Ammon's horn (tissue), 1 donor: ENCODE measurements around the gene OR14I1.
A peak's percentile ranks its signal among the peaks of the same experiment; 100 is the strongest.

Experiments
- DNase-seq: peaks from one replicate; pipeline ENCODE4 v3.0.0-alpha.2; 2016; ENCODE audit warnings: low spot score

Gene OR14I1

GRCh38 chr1:248702714-248703113 lies at the start of gene OR14I1:
Gene OR14I1 (minus strand): TSS chr1:248702766.
- no peak for DNase-seq

DNA sequence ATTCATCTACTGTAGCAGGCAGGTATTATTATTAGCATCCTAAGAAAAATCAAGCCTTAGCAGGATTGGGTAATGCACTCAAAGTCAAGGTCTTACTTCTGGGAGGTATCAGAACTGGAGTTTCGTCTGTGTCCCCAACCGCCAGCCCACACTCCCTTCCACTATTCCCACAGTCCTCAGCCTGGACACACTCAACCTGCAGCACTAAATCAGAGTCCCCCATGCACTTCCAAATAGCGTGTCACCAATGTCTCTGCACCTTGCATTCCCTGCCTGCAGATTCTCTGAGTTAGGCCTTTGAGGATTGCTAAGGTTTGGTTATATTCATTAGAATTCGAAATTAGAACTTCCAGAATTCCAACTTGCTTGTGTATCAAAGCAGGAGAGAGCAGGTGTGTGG lies 49.1 kb upstream of the OR14I1 start:
- DNase-seq = no peak

DNA sequence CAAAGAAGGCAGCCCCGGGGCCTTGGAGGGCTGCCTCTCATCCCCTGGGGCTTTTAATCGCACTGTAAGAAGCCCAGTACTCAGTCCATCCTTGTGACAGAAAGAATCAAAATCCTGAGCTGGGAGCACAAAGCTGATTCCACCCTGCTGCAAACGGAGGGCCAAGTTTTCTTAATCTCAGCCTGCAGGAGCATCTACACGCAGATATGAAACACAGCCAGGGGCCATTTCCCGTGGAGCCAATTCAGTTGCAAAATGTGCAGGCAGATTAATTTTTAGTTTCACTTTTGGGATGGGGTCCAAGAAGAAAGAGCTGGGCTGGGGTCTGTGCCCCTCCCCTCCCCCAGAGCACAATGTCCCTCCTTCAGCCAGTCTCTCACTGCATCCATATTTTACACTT lies 48.6 kb upstream of the OR14I1 start:
- no peak for DNase-seq

DNA sequence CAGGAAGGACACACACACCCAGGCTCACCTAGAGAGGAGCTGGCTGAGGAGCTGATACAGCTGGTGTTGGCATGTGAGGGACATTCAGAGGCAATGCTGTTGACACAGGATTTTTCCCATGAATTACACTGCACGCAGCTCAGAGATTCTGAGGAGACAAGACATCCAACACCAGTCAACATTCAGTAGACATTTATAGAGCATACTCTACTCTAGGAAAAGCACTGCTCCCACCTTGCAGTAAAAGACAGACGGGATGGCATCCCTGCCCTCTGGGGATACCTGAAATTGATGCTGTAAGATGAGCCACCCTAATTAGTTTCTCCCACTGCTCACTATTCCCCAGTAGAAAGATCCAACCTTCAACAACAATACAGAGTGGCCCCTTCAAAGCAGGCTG lies 47.9 kb upstream of the OR14I1 start:
- no peak for DNase-seq

DNA sequence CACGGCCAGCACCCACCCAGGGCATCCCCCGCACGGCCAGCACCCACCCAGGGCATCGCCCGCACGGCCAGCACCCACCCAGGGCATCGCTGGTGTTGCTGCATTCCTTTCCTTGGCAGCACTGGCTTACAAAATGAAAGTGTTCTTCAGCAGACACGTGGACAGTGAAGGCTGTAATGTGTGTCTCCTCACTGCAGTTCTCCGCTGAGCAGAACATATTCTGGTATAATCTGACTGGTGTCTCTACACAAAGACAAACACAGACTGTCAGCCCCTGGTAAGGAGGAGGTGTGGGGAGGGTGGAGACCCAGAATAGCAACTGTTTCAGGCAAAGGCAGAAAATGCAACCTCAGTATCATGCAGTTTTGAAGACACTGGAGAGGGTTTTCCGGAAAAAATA lies 45.6 kb upstream of the OR14I1 start:
- DNase-seq = peak; percentile 65

- DNase-seq = no peak
Measured at GRCh38 chr1:248740876-248741275, 38.3 kb upstream of the OR14I1 start.

GRCh38 chr1:248739572-248740205 lies 37.1 kb upstream of the OR14I1 start:
- DNase-seq = no peak

DNA sequence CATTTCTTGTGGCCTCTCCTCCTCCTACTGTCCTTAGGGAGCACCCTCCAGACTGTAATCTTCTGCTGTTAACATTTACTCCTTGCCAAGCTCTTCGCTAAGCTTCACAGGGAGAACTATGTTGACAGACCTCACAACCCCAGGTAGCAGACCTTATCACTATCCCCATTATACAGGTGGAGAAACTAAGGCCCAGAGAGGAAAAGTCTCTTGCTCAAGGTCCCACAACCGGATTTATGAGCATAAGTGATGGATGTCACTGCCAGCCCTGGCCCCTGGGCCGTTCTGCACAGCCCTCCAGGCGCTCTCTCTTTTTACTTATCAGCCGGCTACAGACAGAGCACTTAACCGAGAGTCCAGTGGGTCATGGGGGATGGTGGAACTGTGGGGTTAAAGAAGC lies 34.9 kb upstream of the OR14I1 start:
- DNase-seq = no peak

DNA sequence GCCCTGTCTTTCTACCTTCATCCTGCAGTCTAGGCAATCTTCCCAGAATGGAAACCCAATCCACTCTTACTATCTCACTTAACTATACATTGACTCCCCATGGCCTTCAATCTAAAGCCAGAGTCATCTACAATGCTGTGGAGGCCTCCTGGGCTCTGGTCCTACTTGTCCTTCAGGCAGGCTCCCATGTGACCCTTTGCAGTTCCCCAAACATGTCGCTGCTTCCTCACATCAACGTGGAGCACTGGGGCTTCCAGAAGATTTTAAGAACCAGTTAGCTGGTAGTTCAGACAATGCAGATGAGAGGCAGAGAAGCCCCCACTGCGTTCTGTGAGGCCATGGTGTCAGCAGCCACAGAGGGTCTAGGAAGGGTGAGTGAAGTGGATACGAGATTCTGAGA lies 34.4 kb upstream of the OR14I1 start:
- no peak for DNase-seq

DNA sequence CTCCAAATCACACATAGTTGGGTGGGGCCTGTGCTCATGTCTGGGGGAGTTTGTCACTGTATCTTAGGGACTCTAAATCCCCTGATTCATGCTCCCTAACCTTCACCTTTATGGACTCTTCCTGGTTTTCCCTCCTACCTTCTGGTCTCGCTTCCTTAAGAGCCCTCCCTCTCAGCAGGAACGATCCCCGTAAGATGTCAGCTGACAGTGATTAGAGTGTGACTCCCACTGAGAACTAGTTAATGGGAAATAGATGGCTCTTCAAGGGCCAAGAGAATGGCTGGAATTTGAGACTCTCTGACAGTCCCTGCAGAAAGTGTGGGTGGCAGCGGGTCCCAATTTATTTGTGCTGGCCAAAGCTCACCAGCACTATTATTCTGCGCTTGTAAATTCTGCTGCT lies 31.0 kb upstream of the OR14I1 start:
- DNase-seq = no peak

DNA sequence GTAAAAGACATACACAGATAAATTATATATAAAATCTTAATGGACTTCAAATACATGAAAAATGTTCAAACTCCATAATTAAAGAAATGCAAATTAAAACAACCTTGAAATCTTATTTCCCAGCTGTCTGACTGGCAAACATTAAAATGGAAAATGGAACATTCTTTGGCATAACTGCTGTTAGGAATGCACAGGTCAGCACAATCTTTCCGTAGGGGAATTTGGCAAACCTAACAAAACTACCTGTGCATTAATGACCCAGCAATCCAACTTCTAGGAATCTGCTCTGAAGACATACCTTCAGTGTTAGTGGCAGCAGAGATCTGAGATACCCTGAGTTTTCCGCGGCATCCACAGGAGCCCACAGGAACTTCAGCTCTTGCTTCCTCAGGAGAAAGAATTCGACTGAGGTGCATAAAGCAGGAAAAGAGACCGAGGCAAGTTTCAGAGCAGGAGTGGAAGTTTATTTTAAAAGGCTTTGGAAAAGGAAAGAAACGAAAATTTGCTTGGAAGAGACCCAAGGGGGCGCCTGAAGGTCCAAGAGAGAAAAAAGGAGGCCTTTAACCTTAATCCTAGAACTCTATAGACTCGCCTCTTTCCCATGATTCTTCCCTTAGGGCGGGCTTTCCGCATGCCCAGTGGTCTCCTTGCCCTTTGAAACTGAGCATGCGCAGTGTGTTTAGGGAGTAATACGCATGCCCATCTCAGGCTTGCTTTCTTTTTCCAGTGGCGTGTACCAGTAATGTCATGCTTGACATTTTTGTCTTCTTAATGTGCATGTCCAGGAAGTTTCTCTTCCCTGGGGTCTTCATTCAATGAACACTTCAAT lies 28.2 kb upstream of the OR14I1 start:
- no peak for DNase-seq

DNA sequence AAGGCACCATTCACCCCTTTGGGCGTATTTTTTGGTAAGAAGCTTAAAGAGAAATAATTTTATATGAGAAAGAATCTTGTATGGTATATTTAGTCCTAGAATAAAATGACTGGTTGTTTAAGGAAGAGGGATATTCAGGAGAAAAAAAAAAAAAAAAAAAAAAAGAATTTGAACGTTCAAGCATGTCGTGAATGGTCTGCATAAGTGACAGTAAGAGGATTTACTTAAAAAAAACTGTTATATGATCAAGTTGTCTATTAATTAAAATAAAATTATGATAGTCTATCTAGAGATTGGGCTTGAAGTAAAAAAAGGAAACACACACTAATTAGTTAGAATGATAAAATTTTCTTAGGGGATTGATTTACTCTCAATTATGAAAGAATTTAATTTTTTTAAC lies 11.7 kb upstream of the OR14I1 start:
- DNase-seq = no peak

DNA sequence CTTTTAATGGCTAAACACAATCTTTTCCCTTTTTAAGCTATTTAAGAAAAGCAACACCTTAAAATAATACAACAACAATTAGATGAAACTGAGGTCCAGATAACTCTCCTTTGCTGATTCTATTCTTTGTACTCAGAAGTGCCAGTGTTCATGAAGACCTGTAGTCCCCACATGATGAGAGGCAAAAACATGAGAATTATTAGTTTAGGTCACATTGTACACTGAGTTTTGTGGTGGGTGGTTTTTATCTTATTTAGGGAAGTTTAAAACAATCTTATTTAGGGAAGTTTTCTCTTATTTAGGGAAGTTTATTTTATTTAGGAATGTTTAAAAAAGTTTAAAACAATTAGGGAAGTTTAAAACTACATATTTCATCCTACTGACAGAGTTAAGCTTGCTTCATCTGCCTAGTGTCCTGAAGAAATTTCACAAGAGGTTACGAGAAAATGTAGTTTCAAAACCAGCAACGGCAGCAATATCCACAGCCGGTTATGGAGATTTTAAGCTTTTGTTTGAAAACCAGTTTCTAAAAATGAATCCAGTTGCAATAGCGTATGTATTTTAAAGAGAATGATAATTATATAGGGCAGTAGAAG lies 7.8 kb upstream of the OR14I1 start:
- DNase-seq = no peak

DNA sequence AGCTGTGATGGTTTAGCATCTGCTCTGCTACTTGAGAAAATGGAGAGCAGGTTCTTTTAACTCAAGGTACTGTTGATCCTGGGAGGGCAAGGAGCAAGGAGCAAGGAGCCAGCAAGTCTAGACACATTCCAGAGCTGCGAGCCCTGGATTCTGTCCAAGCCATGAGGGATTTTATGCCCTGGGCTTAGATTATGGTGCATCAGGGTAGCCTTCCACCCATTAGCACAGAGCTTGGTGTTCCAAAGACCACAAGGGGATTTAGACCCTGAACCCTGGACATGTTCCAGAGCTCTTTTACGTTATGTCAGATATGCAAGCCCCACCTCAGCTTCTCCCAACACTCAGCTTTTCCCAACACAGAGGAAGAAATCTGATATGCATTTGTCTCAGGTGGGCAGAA lies 2.0 kb upstream of the OR14I1 start:
- DNase-seq = no peak

- DNase-seq = no peak
Measured at GRCh38 chr1:248703674-248704073, 1.1 kb upstream of the OR14I1 start.

DNA sequence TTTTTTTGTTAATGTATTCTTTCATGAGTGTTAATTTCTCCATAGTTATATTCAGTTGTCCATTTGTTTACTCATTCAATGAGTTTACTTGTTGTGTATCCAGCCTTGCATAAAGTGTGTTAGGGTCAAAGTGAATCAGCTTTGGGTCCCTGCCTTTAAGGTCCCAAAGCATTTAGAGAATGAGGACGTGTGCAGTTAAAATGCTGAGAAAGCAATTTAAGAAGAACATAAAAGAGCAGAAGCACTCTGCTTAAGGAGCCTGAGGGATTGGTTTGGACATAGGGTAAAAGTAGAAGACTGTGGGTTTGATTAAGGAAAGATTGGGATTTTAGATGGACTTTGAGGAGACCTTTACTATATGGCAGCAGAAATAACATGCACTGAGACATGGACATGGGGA lies 3.5 kb downstream of the OR14I1 start:
- DNase-seq = no peak

DNA sequence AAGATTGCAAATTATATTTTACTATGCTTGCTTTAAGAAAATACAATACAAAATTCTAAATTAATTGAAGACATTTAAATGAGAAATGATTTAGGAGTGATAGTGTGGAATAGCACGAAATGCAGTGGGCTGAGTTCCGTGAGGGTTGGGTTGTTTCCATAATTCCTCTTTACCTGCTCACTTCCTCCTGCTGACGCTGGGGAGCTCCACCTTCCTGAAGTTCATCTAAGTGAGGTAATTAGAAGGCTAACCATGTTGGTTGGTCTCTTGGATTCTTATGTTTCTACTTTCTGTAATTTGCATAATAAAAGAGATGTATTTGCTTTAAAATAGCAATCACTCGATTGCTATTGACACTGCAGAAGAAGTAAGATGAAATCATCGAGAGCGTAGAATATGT lies 4.7 kb downstream of the OR14I1 start:
- no peak for DNase-seq

- DNase-seq = no peak
Measured at GRCh38 chr1:248696774-248697173, 5.8 kb downstream of the OR14I1 start.

DNA sequence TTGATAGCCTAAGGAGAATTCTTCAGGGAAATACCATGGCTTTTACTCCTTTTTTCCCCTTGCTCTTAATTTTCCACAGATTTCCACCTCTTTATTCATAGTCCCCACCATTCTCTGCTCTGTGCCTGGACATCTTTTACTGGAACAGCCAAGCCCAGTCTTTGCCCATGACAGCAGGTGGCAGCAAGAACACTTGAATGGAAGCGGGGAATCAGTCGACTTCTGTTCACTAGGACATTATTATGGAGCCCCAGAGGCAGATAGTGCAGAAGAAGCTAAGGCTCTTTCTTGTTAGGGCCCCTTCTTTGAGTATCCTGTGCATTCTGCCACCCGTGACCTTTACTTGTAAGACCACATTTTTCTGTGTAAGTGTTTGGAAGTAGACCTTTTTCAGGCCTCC lies 6.3 kb downstream of the OR14I1 start:
- peak; percentile 19 for DNase-seq

GRCh38 chr1:248695451-248696132 lies 7.0 kb downstream of the OR14I1 start:
- no peak for DNase-seq

DNA sequence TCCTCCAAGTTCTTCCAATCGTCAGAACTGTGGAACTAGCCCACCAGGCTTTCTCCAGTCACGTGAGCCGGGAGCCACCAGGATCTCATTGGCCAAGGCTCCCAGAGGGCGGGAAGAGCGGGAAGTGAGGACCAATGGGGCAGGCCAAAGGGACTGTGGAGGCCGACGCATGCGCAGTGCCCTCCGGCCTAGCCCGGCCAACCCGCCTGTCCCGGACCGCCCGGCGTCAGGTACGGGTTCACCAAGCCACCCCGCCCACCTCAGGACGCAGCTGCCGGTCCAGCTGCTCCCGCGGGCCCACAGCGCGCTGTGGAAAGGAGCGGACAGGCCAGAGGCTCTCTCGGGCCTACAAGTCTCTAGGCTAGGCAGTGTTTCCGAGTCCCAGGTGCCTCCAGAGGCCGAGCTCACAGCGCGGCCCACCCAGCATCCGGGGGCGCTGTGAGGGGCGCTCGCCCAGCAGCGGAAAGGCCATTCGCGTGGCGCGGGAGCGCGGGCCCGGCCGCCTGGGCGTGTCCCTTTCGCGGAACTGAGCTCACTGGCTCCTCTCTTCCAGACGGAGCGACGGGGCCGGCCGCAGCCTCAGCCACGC lies 10.9 kb downstream of the OR14I1 start:
- no peak for DNase-seq

GRCh38 chr1:248688527-248689298 lies 13.9 kb downstream of the OR14I1 start:
- DNase-seq = no peak
